SK-N-SH (cell line): ENCODE measurements around the gene JAK1. TPM values are rescaled to one million over a fixed set of nuclear protein-coding genes. Genes with fewer than 3 reads are reported as not detected.

Source experiments
- CTCF ChIA-PET: fragments of 300-600, 350-600 bp; formaldehyde crosslinking; extraction: SDS; loops from one replicate; lab custom pipeline; 2021; lab: Yijun Ruan, JAX
- POLR2A ChIA-PET: fragments of 350-600 bp; sonication (Branson Sonifier 250); formaldehyde crosslinking; extraction: SDS; loops from one replicate; lab custom pipeline; 2020; ENCODE audit warnings: antibody characterized with exemption, inconsistent platforms; lab: Yijun Ruan, JAX
- DNase-seq: peaks from one replicate; pipeline ENCODE4 v3.0.0; 2012
- H2AFZ ChIP-seq: fragments of 200-600 bp; sonication (generic); 2 replicates; pipeline ENCODE4 v1.8.1; 2016; ENCODE audit warnings: antibody characterized with exemption, mild to moderate bottlenecking, low read depth
- H3F3A ChIP-seq: fragments of 200-600 bp; sonication (generic); replicated peaks from 2 replicates; pipeline ENCODE3; 2016; ENCODE audit warnings: antibody characterized with exemption, mild to moderate bottlenecking; ENCODE audit not compliant: insufficient read depth
- H3K27ac ChIP-seq, 2 experiments: fragments of 200-500 bp in 1 of 2; fragments of 200-600 bp in 1 of 2; sonication (Bioruptor generic) in 1 of 2; sonication (generic), shearing (Covaris generic) in 1 of 2; 2 replicates each; pipeline versions ENCODE4 v1.5.1 to v1.6.1; 2014 to 2016; ENCODE audit warnings: low read depth in 2 of 2, inconsistent platforms in 1 of 2, low read length in 1 of 2, mild to moderate bottlenecking in 1 of 2, mixed read lengths in 1 of 2
- H3K27me3 ChIP-seq: fragments of 200-600 bp; sonication (generic), shearing (Covaris generic); 2 replicates; pipeline ENCODE4 v1.6.1; 2016; ENCODE audit warnings: mixed run types; ENCODE audit not compliant: insufficient read depth
- H3K36me3 ChIP-seq, 2 experiments: fragments of 200-500 bp in 1 of 2; fragments of 200-600 bp in 1 of 2; sonication (Bioruptor generic) in 1 of 2; sonication (generic) in 1 of 2; replicated peaks in 1 of 2; 2 replicates each; pipeline versions ENCODE3 to v1.5.1; 2014 to 2016; ENCODE audit warnings: low read length in 1 of 2, mild to moderate bottlenecking in 1 of 2; ENCODE audit not compliant: insufficient read depth in 2 of 2, control insufficient read depth in 1 of 2
- H3K4me1 ChIP-seq, 2 experiments: fragments of 200-500 bp in 1 of 2; fragments of 200-600 bp in 1 of 2; sonication (Bioruptor generic) in 1 of 2; sonication (generic), shearing (Covaris generic) in 1 of 2; 2 replicates each; pipeline versions ENCODE4 v1.5.1 to v1.6.1; 2014 to 2016; ENCODE audit warnings: low read depth in 1 of 2, low read length in 1 of 2, mixed run types in 1 of 2; ENCODE audit not compliant: insufficient read depth in 2 of 2, control insufficient read depth in 1 of 2
- H3K4me2 ChIP-seq: fragments of 200-600 bp; sonication (generic), shearing (Covaris generic); 2 replicates; pipeline ENCODE4 v1.6.1; 2017; ENCODE audit warnings: mixed run types
- H3K4me3 ChIP-seq, 2 experiments: fragments of 200-500 bp in 1 of 2; fragments of 200-600 bp in 1 of 2; sonication (Bioruptor generic) in 1 of 2; sonication (generic), shearing (Covaris generic) in 1 of 2; 2 replicates each; pipeline versions ENCODE4 v1.5.1 to v1.8.1; 2014 to 2016; ENCODE audit warnings: low read depth in 2 of 2, inconsistent platforms in 1 of 2, low read length in 1 of 2, mild to moderate bottlenecking in 1 of 2, mixed read lengths in 1 of 2, moderate library complexity in 1 of 2
- H3K79me2 ChIP-seq: fragments of 200-600 bp; sonication (generic); 2 replicates; pipeline ENCODE4 v1.8.1; 2017; ENCODE audit warnings: mild to moderate bottlenecking; ENCODE audit not compliant: insufficient read depth
- H3K9ac ChIP-seq: fragments of 200-600 bp; sonication (generic); 2 replicates; pipeline ENCODE4 v1.6.1; 2017; ENCODE audit warnings: mixed run types
- H3K9me2 ChIP-seq: fragments of 200-600 bp; sonication (generic); 2 replicates; pipeline ENCODE4 v1.6.1; 2017; ENCODE audit warnings: mixed run types
- H3K9me3 ChIP-seq: fragments of 200-600 bp; sonication (generic); 2 replicates; pipeline ENCODE4 v1.6.1; 2017; ENCODE audit warnings: mixed run types, mild to moderate bottlenecking, moderate library complexity
- H4K20me1 ChIP-seq: fragments of 200-600 bp; sonication (generic); 2 replicates; pipeline ENCODE4 v1.6.1; 2017; ENCODE audit warnings: mild to moderate bottlenecking, mixed run types; ENCODE audit not compliant: insufficient read depth
- FOXM1 ChIP-seq: IDR thresholded peaks from 2 replicates; pipeline ENCODE4 v1.4.0; 2012; ENCODE audit warnings: low read depth, mild to moderate bottlenecking
- GABPA ChIP-seq: IDR thresholded peaks from 2 replicates; pipeline ENCODE4 v1.4.0; 2012; ENCODE audit warnings: low read depth, mild to moderate bottlenecking
- MAX ChIP-seq: IDR thresholded peaks from 2 replicates; pipeline ENCODE4 v1.4.0; 2012; ENCODE audit warnings: low read depth
- MEF2A ChIP-seq: IDR thresholded peaks from 2 replicates; pipeline ENCODE4 v1.4.0; 2012; ENCODE audit warnings: low read depth, borderline replicate concordance
- MXI1 ChIP-seq: IDR thresholded peaks from 2 replicates; pipeline ENCODE4 v1.6.1; 2012; ENCODE audit warnings: mild to moderate bottlenecking, low read depth, low read length, improper control_type of control experiment
- NFIC ChIP-seq: IDR thresholded peaks from 2 replicates; pipeline ENCODE4 v1.4.0; 2012; ENCODE audit warnings: borderline replicate concordance
- REST ChIP-seq: IDR thresholded peaks from 2 replicates; pipeline ENCODE4 v1.6.1; 2012; ENCODE audit warnings: mild to moderate bottlenecking, low read depth, low read length, moderate library complexity
- TCF12 ChIP-seq: IDR thresholded peaks from 2 replicates; pipeline ENCODE4 v1.4.0; 2012
- TEAD4 ChIP-seq: IDR thresholded peaks from 2 replicates; pipeline ENCODE4 v1.4.0; 2012; ENCODE audit warnings: mild to moderate bottlenecking, borderline replicate concordance; ENCODE audit not compliant: insufficient read depth
- USF2 ChIP-seq: fragments of 150-350 bp; IDR thresholded peaks from 2 replicates; pipeline ENCODE4 v1.6.1; 2017; ENCODE audit warnings: antibody characterized with exemption, low read length, low read depth, borderline replicate concordance
- ZBTB33 ChIP-seq: IDR thresholded peaks from 2 replicates; pipeline ENCODE4 v1.4.0; 2012; ENCODE audit warnings: low read depth, borderline replicate concordance
- WGBS: methylation state at CpG from one replicate; pipeline ENCODE4 v1.1.6; 2017; ENCODE audit warnings: low lambda C conversion rate; 5-methylcytosine and 5-hydroxymethylcytosine counted together
- polyA plus RNA-seq, 3 experiments: library from polyadenylated mRNA; depleted of rRNA; stranded (reverse); fragments of >200 nt; gene quantifications; 2 replicates each; pipeline ENCODE4 v1.2.3, GENCODE V29; 2012

The JAK1 gene
- polyA plus RNA-seq, 1 of the 3 experiments (the other 2 are of a cell fraction): 47.5 TPM

- Histone ChIP-seq H3K4me2 (peak overlapping the region; percentile 3; the same call in 1 of the 2 replicates), H2AFZ (no peak overlapping the region), H3K36me3 (no peaks in the 10 kb centered on the region), H3K4me3 (no peak overlapping the region), H3K4me1 (peaks cover 39 to 63% of the 10 kb centered on the region in 2 experiments; a peak in 3 of 4 replicates), H3K9me3 (no peaks in the 10 kb centered on the region), H3F3A (peaks cover 9% of the 10 kb centered on the region), H3K27me3 (no peaks in the 10 kb centered on the region), H4K20me1 (peaks cover 41% of the 10 kb centered on the region), H3K27ac (peak overlapping the region in 1 of 2 experiments; percentile 67; a peak in 2 of 4 replicates), H3K79me2 (peaks cover 99% of the 10 kb centered on the region), H3K9ac (no peak overlapping the region), H3K9me2 (no peaks in the 10 kb centered on the region)
- DNase-seq: no peak
- WGBS: 44% methylated on average over 3 of the region's 3 CpGs
- POLR2A ChIA-PET: no interaction called here
- TF ChIP-seq MXI1 (peak; percentile 19; the same call in 1 of the 2 replicates), GABPA (no peak)
- CTCF ChIA-PET: no interaction called here
These were observed 74.9 kb downstream of the JAK1 start for GRCh38 chr1:64891448-64891825.

- peaks cover 99% of the 10 kb centered on the region for H3K79me2 ChIP-seq
- H3K9me2 ChIP-seq: no peaks in the 10 kb centered on the region
- H3F3A ChIP-seq: peaks cover 7% of the 10 kb centered on the region
- no peaks in the 10 kb centered on the region for H3K9me3 ChIP-seq
- WGBS: 88% methylated on average over 10 of the region's 10 CpGs
- H3K27me3 ChIP-seq: no peaks in the 10 kb centered on the region
- H3K36me3 ChIP-seq: no peaks in the 10 kb centered on the region
- peaks cover 41% of the 10 kb centered on the region for H4K20me1 ChIP-seq
- ChIA-PET CTCF (no interaction called here), POLR2A (no interaction called here)
- no peak overlapping the region for H2AFZ ChIP-seq
- H3K4me1 ChIP-seq: peaks cover 39 to 58% of the 10 kb centered on the region in 2 experiments; a peak in 3 of 4 replicates
- TF ChIP-seq MXI1 (peak; percentile 33; the same call in 1 of the 2 replicates), NFIC (no peak)
- no peak overlapping the region for H3K4me3 ChIP-seq
- no peak overlapping the region for H3K9ac ChIP-seq
- peak overlapping the region in 1 of 2 experiments; percentile 67; a peak in 2 of 4 replicates for H3K27ac ChIP-seq
- H3K4me2 ChIP-seq: peak overlapping the region; percentile 3; the same call in 1 of the 2 replicates
- no peak for DNase-seq
These were observed 75.5 kb downstream of the JAK1 start for GRCh38 chr1:64890699-64891447.

GRCh38 chr1:64887689-64888217 lies 78.6 kb downstream of the JAK1 start:
- DNase-seq: no peak
- no peak overlapping the region for H3K27ac ChIP-seq
- peaks cover 26 to 33% of the 10 kb centered on the region in 2 experiments; a peak in 3 of 4 replicates for H3K4me1 ChIP-seq
- 91% methylated on average over 2 of the region's 4 CpGs for WGBS
- H3K4me3 ChIP-seq: no peak overlapping the region
- no peak overlapping the region for H3K4me2 ChIP-seq
- no peak overlapping the region for H2AFZ ChIP-seq
- H3K9me2 ChIP-seq: no peaks in the 10 kb centered on the region
- H3K36me3 ChIP-seq: peaks cover 4 to 7% of the 10 kb centered on the region in 2 experiments
- ChIA-PET CTCF (interaction anchor here (1.0 to 1.1 kb wide), 2 partner anchors 10 to 15 kb away, joined by 3 read pairs; no protein-coding TSS in a partner anchor), POLR2A (no interaction called here)
- H3F3A ChIP-seq: peaks cover 7% of the 10 kb centered on the region
- peaks cover 32% of the 10 kb centered on the region for H4K20me1 ChIP-seq
- H3K9me3 ChIP-seq: no peaks in the 10 kb centered on the region
- no peaks in the 10 kb centered on the region for H3K27me3 ChIP-seq
- H3K9ac ChIP-seq: no peak overlapping the region
- H3K79me2 ChIP-seq: peaks cover 72% of the 10 kb centered on the region
- TF ChIP-seq ZBTB33: no peak
- TF ChIP-seq REST: no peak
- TF ChIP-seq USF2: no peak
- TF ChIP-seq FOXM1: no peak
- no peak for TF ChIP-seq MEF2A
- no peak for TF ChIP-seq TCF12
- TF ChIP-seq TEAD4: no peak
- TF ChIP-seq MAX: no peak
